Lung (tissue), 12 donors: ENCODE measurements around the gene TERB1. TPM values are rescaled to one million over a fixed set of nuclear protein-coding genes. Genes with fewer than 3 reads are reported as not detected.

Experiments
- ATAC-seq: fragments of 200-7000 bp; cut with Tn5 transposase; one replicate; pipeline ENCODE4 v1.9.1; 2020; ENCODE audit warnings: moderate number of reproducible peaks; ENCODE audit not compliant: insufficient read depth, low FRiP score
- DNase-seq, 3 donors: peaks; one replicate each; pipeline ENCODE4 v3.0.0-alpha.2; 2013 to 2017
- H3K27ac ChIP-seq, 2 donors: one replicate each; pipeline ENCODE4 v1.5.1; 2013; ENCODE audit warnings: mild to moderate bottlenecking in 2 of 2, moderate library complexity in 2 of 2, control low read depth in 1 of 2, inconsistent platforms in 1 of 2, low read depth in 1 of 2, low read length in 1 of 2
- H3K27me3 ChIP-seq, 3 donors: one replicate each; pipeline ENCODE4 v1.5.1; 2013; ENCODE audit warnings: low read length in 2 of 3; ENCODE audit not compliant: control insufficient read depth in 3 of 3, insufficient read depth in 3 of 3
- H3K36me3 ChIP-seq, 4 donors: one replicate each; pipeline ENCODE4 v1.5.1; 2013; ENCODE audit warnings: low read length in 4 of 4, mild to moderate bottlenecking in 1 of 4, moderate library complexity in 1 of 4; ENCODE audit not compliant: control insufficient read depth in 4 of 4, insufficient read depth in 4 of 4
- H3K4me1 ChIP-seq, 5 donors: one replicate each; pipeline ENCODE4 v1.5.1; 2013; ENCODE audit warnings: low read length in 5 of 5, mild to moderate bottlenecking in 2 of 5, moderate library complexity in 1 of 5; ENCODE audit not compliant: control insufficient read depth in 5 of 5, insufficient read depth in 5 of 5
- H3K4me3 ChIP-seq: one replicate; pipeline ENCODE4 v1.5.1; 2013; ENCODE audit warnings: mild to moderate bottlenecking, control low read depth, moderate library complexity
- H3K9ac ChIP-seq, 2 donors: one replicate each; pipeline ENCODE4 v1.5.1; 2013; ENCODE audit warnings: low read length in 2 of 2, control low read depth in 1 of 2; ENCODE audit not compliant: insufficient read depth in 1 of 2
- H3K9me3 ChIP-seq, 4 donors: one replicate each; pipeline ENCODE4 v1.5.1; 2013; ENCODE audit warnings: low read length in 3 of 4, mild to moderate bottlenecking in 1 of 4, moderate library complexity in 1 of 4; ENCODE audit not compliant: control insufficient read depth in 4 of 4, insufficient read depth in 3 of 4
- CTCF ChIP-seq: IDR thresholded peaks from 2 replicates; pipeline ENCODE4 v1.5.1; 2012; ENCODE audit warnings: mild to moderate bottlenecking; ENCODE audit errors: control extremely low read depth, extremely low read depth
- WGBS, 2 donors: extraction: QIAGEN DNeasy Blood & Tissue Kit; methylation state at CpG; one replicate each; pipeline ENCODE4 v1.1.7; 2013; 5-methylcytosine and 5-hydroxymethylcytosine counted together
- polyA plus RNA-seq, 2 donors: library from polyadenylated mRNA; stranded (reverse); fragments of 200-250 nt; gene quantifications; one replicate each; pipeline ENCODE4 v1.2.1, GENCODE V29; 2013
- total RNA-seq, 2 donors: library from RNA; depleted of rRNA in 1 of 2; stranded (reverse); fragments of >200 nt in 1 of 2; gene quantifications; one replicate each; pipeline ENCODE4 v1.2.1, GENCODE V29; 2014 to 2021
- donor health status: control.
- donor health status: control.
- donor health status: Bipolar disorder and iron deficiency.
- donor health status: healthy.
- donor health status: DM: yes; HTN: yes; CAD: no.

The TERB1 gene
- total and polyA plus RNA-seq, 4 donors, result not detected

DNA sequence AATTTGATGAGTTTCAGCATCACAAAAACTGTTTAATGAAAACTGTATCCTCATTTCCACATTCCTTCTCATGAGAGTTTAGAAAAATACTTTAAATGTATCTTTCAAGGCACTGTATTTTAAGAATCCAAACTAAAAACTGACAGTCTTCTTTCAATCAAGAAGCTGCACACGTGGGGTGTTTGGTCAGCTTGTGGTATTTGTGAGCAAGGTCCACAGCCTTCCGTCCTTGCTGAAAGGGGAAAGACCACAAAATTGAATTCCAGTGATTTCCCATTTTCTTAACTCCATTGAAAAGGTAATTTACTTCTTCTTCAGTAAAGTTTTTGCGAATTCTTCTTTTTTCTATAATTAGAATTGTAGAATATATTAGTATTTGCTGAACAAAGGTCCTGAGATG is 46.6 kb downstream of the TERB1 start:
- no peak for DNase-seq
- H3K27me3 ChIP-seq, result peaks cover 0 to 2% (median 0%) of the 10 kb centered on the region in 3 donors
- no peak overlapping the region for H3K9ac ChIP-seq
- WGBS, 2 donors, result 66 to 71% methylated on average over 3 of the region's 3 CpGs
- H3K27ac ChIP-seq, result no peak overlapping the region
- ATAC-seq, result no peak
- H3K4me1 ChIP-seq, result peaks cover 6 to 16% (median 8%) of the 10 kb centered on the region in 5 donors
- no peak overlapping the region for H3K4me3 ChIP-seq
- H3K36me3 ChIP-seq, result peaks cover 0 to 11% (median 4%) of the 10 kb centered on the region in 4 donors
- no peak for TF ChIP-seq CTCF
- H3K9me3 ChIP-seq, result no peaks in the 10 kb centered on the region

DNA sequence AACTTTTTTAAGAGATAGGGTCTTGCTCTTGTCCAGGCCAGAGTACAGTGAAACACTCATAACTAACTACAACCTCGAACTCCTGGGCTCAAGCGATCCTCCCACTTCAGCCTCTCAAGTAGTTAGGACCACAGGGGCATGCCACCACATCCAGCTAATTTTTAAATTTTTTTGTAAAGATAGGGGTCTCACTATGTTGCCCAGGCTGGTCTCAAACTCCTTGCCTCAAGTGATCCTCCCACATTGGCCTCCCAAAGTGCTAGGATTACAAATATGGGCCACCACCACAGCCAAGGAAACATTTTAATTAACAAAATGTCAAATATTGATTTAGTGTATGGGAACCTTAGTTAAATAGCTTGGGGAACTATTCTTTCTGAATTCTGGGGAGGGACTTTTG is 47.2 kb downstream of the TERB1 start:
- no peak for DNase-seq
- Histone ChIP-seq H3K9me3 (no peaks in the 10 kb centered on the region), H3K36me3 (peaks cover 1 to 13% (median 5%) of the 10 kb centered on the region in 4 donors), H3K4me3 (no peak overlapping the region), H3K27ac (no peak overlapping the region), H3K9ac (no peak overlapping the region), H3K4me1 (peaks cover 7 to 20% (median 10%) of the 10 kb centered on the region in 5 donors), H3K27me3 (peaks cover 0 to 2% (median 0%) of the 10 kb centered on the region in 3 donors)
- no peak for TF ChIP-seq CTCF
- ATAC-seq, result no peak
- 99 to 100% methylated on average over 2 of the region's 2 CpGs for WGBS, 2 donors

GRCh38 chr16:66752958-66753357 is 48.4 kb downstream of the TERB1 start:
- Histone ChIP-seq H3K36me3 (peaks cover 7 to 25% (median 12%) of the 10 kb centered on the region in 4 donors), H3K9me3 (no peaks in the 10 kb centered on the region), H3K27ac (peak overlapping the region in 1 of 2 donors; percentile 61), H3K4me1 (peaks cover 7 to 20% (median 10%) of the 10 kb centered on the region in 5 donors), H3K27me3 (peaks cover 0 to 2% (median 0%) of the 10 kb centered on the region in 3 donors), H3K4me3 (no peak overlapping the region), H3K9ac (no peak overlapping the region)
- no peak for DNase-seq
- TF ChIP-seq CTCF, result no peak
- ATAC-seq, result no peak
- 94 to 95% methylated on average over 2 of the region's 2 CpGs for WGBS, 2 donors

GRCh38 chr16:66752379-66752778 is 49.0 kb downstream of the TERB1 start:
- Histone ChIP-seq H3K27ac (peak overlapping the region in 1 of 2 donors; percentile 99), H3K9me3 (no peaks in the 10 kb centered on the region), H3K27me3 (peaks cover 0 to 2% (median 0%) of the 10 kb centered on the region in 3 donors), H3K4me1 (peaks cover 7 to 20% (median 10%) of the 10 kb centered on the region in 5 donors), H3K36me3 (peaks cover 8 to 28% (median 15%) of the 10 kb centered on the region in 4 donors), H3K4me3 (no peak overlapping the region), H3K9ac (no peak overlapping the region)
- ATAC-seq, result peak; percentile 21
- no peak for TF ChIP-seq CTCF
- WGBS, 2 donors, result 55 to 72% methylated on average over 6 of the region's 6 CpGs
- DNase-seq, result peak in 2 of 3 donors; percentile 22 to 30
